T-cell (primary cell): ENCODE measurements around the gene RBP5. TPM values are rescaled to one million over a fixed set of nuclear protein-coding genes. Genes with fewer than 3 reads are reported as not detected.

Experiments
- ATAC-seq, 4 experiments: fragments of 200-7000 bp in 3 of 4; fragments of 150-1000 bp in 1 of 4; cut with Tn5 transposase; replicated peaks in 1 of 4; 1 replicate in 3 of 4; 2 replicates in 1 of 4; pipeline ENCODE4 v1.10.0; 2021; ENCODE audit warnings: moderate library complexity in 3 of 4, mild to moderate bottlenecking in 2 of 4, moderate number of reproducible peaks in 1 of 4
- CTCF ChIA-PET, 2 donors: fragments of 300-600 bp; sonication (Branson Sonifier 250); formaldehyde crosslinking; loops; one replicate each; lab custom pipeline; 2022; ENCODE audit warnings: antibody characterized with exemption in 2 of 2; lab: Charles Lee
- POLR2A ChIA-PET, 2 donors: fragments of 300-600 bp; sonication (Branson Sonifier 250); formaldehyde crosslinking; loops; one replicate each; lab custom pipeline; 2022; ENCODE audit warnings: antibody characterized with exemption in 2 of 2; lab: Charles Lee
- DNase-seq, 35 experiments: peaks; one replicate each; pipeline versions ENCODE4 v3.0.0 to v3.0.0-alpha.2; 2013 to 2023
- H3K27ac ChIP-seq: one replicate; pipeline ENCODE4 v1.5.1; 2013; ENCODE audit warnings: low read length
- H3K27me3 ChIP-seq, 2 experiments: replicated peaks in 1 of 2; 1 replicate in 1 of 2; 2 replicates in 1 of 2; pipeline versions ENCODE4 v1.6.1 to v1.7.0; 2013; ENCODE audit warnings: low read length in 1 of 2, mixed read lengths in 1 of 2; ENCODE audit not compliant: control insufficient read depth in 2 of 2, insufficient read depth in 2 of 2; ENCODE audit errors: extremely low read depth in 1 of 2
- H3K36me3 ChIP-seq, 2 donors: 1 replicate in 1 of 2; 2 replicates in 1 of 2; pipeline versions ENCODE4 v1.6.1 to v1.7.0; 2013; ENCODE audit warnings: low read length in 1 of 2; ENCODE audit not compliant: control insufficient read depth in 2 of 2, insufficient read depth in 1 of 2; ENCODE audit errors: extremely low read depth in 1 of 2
- H3K4me1 ChIP-seq, 2 experiments: 1 replicate in 1 of 2; 2 replicates in 1 of 2; pipeline versions ENCODE4 v1.6.1 to v1.7.0; 2013; ENCODE audit warnings: low read length in 2 of 2, mixed read lengths in 1 of 2; ENCODE audit not compliant: insufficient read depth in 2 of 2, control insufficient read depth in 1 of 2; ENCODE audit errors: extremely low read depth in 1 of 2
- H3K4me3 ChIP-seq, 2 donors: 1 replicate in 1 of 2; 2 replicates in 1 of 2; pipeline versions ENCODE4 v1.5.1 to v1.7.0; 2013; ENCODE audit warnings: mild to moderate bottlenecking in 2 of 2, low read length in 1 of 2, moderate library complexity in 1 of 2; ENCODE audit not compliant: control insufficient read depth in 1 of 2; ENCODE audit errors: extremely low read depth in 1 of 2
- H3K9me3 ChIP-seq: 2 replicates; pipeline ENCODE4 v1.7.0; 2013
- H3K27ac Mint-ChIP-seq, 2 donors: one replicate each; pipeline ENCODE4 v1.8.0; 2020 to 2021; ENCODE audit warnings: mild to moderate bottlenecking in 2 of 2, mixed read lengths in 2 of 2
- H3K27me3 Mint-ChIP-seq, 2 donors: one replicate each; pipeline ENCODE4 v1.8.0; 2021 to 2022; ENCODE audit warnings: mixed read lengths in 2 of 2
- H3K36me3 Mint-ChIP-seq: one replicate; pipeline ENCODE4 v1.8.0; 2021; ENCODE audit warnings: mixed read lengths
- H3K4me1 Mint-ChIP-seq, 3 donors: one replicate each; pipeline ENCODE4 v1.8.0; 2020 to 2022; ENCODE audit warnings: mixed read lengths in 3 of 3, mild to moderate bottlenecking in 1 of 3
- H3K4me3 Mint-ChIP-seq, 3 donors: one replicate each; pipeline ENCODE4 v1.8.0; 2020 to 2022; ENCODE audit warnings: mild to moderate bottlenecking in 3 of 3, mixed read lengths in 3 of 3, moderate library complexity in 3 of 3
- H3K9me3 Mint-ChIP-seq, 3 donors: one replicate each; pipeline ENCODE4 v1.8.0; 2020 to 2022; ENCODE audit warnings: mixed read lengths in 3 of 3
- WGBS: methylation state at CpG from one replicate; pipeline ENCODE4 v1.1.5; 2013; ENCODE audit warnings: missing lambda C conversion rate; ENCODE audit not compliant: insufficient coverage; 5-methylcytosine and 5-hydroxymethylcytosine counted together
- total RNA-seq, 35 experiments: library from RNA in 6 of 35; stranded (reverse) in 6 of 35; fragments of 120-200 nt in 1 of 35; gene quantifications; one replicate each; pipeline versions ENCODE4 v1.2.1 to v1.2.4 and lab custom pipeline; 2013 to 2026

The RBP5 gene
- total RNA-seq, 5 donors from 2014 or later (not counting 1 experiment from before 2014, with no cell fraction given) = 0.26 to 0.70 (median 0.59) TPM; not detected in 2

DNA sequence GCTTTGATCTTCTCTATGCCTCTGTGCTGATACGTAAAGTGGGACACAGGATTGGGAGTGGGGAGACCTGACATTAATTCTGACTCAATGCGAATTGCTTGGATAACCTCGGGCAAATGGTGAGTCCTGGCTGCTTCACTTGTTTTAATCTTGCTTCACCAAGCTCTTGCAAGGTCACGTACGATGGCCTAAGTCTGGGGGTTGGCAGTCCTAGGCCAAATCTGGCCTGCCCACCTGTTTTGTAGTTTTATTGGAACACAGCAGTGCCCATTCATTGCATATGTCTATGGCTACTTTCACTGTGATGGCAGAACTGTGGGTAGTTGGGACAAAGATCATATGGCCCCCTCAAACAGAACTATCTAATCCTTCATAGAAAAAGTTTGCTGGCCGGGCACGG, 14.9 kb upstream of the RBP5 start:
- Mint-ChIP-seq H3K27me3 (no peaks in the 10 kb centered on the region), H3K9me3 (no peaks in the 10 kb centered on the region), H3K27ac (peak overlapping the region in 1 of 2 donors; percentile 32), H3K36me3 (peaks cover 52% of the 10 kb centered on the region), H3K4me1 (peaks cover 0 to 10% (median 2%) of the 10 kb centered on the region in 3 donors), H3K4me3 (no peak overlapping the region)
- no peaks in the 10 kb centered on the region for H3K9me3 ChIP-seq
- H3K27ac ChIP-seq = no peak overlapping the region
- CTCF ChIA-PET = no interaction called here
- H3K4me3 ChIP-seq = no peak overlapping the region
- 100% methylated on average over 3 of the region's 7 CpGs for WGBS
- H3K4me1 ChIP-seq = no peaks in the 10 kb centered on the region
- no peaks in the 10 kb centered on the region for H3K27me3 ChIP-seq
- ATAC-seq = no peak
- H3K36me3 ChIP-seq = peaks cover 6 to 72% of the 10 kb centered on the region in 2 donors
- POLR2A ChIA-PET = interaction anchor here in 1 of 2 donors (0.6 kb wide), 1 partner anchor 1748 kb away, joined by 3 read pairs; no protein-coding TSS in a partner anchor
- no peak for DNase-seq

DNA sequence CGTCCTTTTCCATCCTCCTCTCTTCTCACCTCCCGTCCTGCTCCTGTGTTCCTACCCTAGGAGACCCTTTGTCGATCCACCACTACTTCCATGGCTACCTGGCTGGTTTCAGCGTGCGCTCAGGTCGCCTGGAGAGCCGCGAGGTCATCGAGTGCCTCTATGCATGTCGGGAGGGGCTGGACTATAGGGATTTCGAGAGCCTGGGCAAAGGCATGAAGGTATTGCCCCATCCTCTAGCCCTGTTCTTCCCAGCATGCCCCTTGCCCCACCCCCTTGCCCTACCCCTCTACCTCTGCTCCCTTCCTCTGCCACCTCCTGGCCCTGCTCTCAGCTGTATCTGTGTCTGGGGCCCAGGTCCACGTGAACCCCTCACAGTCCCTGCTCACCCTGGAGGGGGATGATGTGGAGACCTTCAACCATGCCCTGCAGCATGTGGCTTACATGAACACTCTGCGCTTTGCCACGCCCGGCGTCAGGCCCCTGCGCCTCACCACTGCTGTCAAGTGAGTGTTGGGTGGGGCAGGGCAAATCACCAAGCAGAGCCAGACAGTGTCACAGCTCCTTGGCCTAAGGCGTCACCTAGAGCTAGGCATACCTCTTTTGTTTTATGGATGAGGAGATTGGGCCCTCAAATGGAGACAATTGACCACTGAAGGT, 14.2 kb upstream of the RBP5 start:
- ATAC-seq (no peak), DNase-seq (no peak)
- Mint-ChIP-seq H3K27me3 (no peaks in the 10 kb centered on the region), H3K36me3 (peaks cover 51% of the 10 kb centered on the region), H3K4me3 (no peak overlapping the region), H3K27ac (no peak overlapping the region), H3K9me3 (no peaks in the 10 kb centered on the region), H3K4me1 (peaks cover 0 to 10% (median 2%) of the 10 kb centered on the region in 3 donors)
- H3K27me3 ChIP-seq = no peaks in the 10 kb centered on the region
- peaks cover 6 to 72% of the 10 kb centered on the region in 2 donors for H3K36me3 ChIP-seq
- H3K4me3 ChIP-seq = no peak overlapping the region
- no peaks in the 10 kb centered on the region for H3K9me3 ChIP-seq
- ChIA-PET POLR2A (interaction anchor here in 1 of 2 donors (0.6 kb wide), 1 partner anchor 1749 kb away, joined by 3 read pairs; no protein-coding TSS in a partner anchor), CTCF (interaction anchor here in 1 of 2 donors (0.5 to 1.1 kb wide), 3 partner anchors 21 to 495 kb away, joined by 3 to 7 read pairs (median 4); no protein-coding TSS in a partner anchor)
- H3K27ac ChIP-seq = no peak overlapping the region
- no peaks in the 10 kb centered on the region for H3K4me1 ChIP-seq
- 96% methylated on average over 12 of the region's 18 CpGs for WGBS

DNA sequence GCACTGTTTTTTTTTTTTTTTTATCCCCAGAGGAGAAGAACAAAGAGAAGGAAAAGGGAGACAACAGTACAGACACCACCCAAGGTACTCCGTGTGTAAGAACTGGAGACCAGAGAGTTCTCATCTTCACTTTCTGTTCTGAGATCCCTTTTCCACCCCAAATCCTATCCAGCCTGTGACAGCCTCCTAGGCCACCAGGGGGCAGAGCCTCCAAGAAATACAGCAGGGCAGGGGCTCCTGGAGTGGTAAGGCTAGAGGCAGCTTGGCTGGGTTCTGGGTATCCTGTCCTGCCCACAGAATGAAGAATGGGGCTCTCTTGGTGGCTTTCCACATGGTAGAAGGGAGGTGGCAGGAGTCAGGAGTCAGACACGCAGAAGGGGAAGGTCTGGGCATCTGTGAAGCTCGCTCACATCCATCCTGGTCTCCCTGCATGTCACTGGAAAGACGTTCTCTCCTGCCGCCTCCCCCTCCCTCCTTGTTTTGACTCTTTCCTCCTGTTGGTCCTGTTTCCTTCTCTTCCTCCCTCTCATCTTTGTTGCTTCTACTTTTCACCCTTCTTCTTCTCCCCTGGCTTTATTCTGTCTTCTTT, 13.5 kb upstream of the RBP5 start:
- Histone ChIP-seq H3K9me3 (no peaks in the 10 kb centered on the region), H3K4me3 (no peak overlapping the region), H3K36me3 (peaks cover 6 to 79% of the 10 kb centered on the region in 2 donors), H3K4me1 (no peaks in the 10 kb centered on the region), H3K27me3 (no peaks in the 10 kb centered on the region), H3K27ac (no peak overlapping the region)
- ChIA-PET CTCF (interaction anchor here in 1 of 2 donors (0.5 to 1.1 kb wide), 7 partner anchors 9 to 947 kb away, joined by 3 to 7 read pairs (median 3); no protein-coding TSS in a partner anchor), POLR2A (no interaction called here)
- peaks cover 0 to 10% (median 2%) of the 10 kb centered on the region in 3 donors for H3K4me1 Mint-ChIP-seq
- 97% methylated on average over 3 of the region's 5 CpGs for WGBS
- H3K9me3 Mint-ChIP-seq = no peaks in the 10 kb centered on the region
- no peak overlapping the region for H3K4me3 Mint-ChIP-seq
- H3K27ac Mint-ChIP-seq = peak overlapping the region in 1 of 2 donors; percentile 5
- peak; percentile 73 to 87 (median 79) for ATAC-seq
- H3K36me3 Mint-ChIP-seq = peaks cover 54% of the 10 kb centered on the region
- no peaks in the 10 kb centered on the region for H3K27me3 Mint-ChIP-seq
- peak in 32 of 35 experiments; percentile 25 to 65 (median 47) for DNase-seq

DNA sequence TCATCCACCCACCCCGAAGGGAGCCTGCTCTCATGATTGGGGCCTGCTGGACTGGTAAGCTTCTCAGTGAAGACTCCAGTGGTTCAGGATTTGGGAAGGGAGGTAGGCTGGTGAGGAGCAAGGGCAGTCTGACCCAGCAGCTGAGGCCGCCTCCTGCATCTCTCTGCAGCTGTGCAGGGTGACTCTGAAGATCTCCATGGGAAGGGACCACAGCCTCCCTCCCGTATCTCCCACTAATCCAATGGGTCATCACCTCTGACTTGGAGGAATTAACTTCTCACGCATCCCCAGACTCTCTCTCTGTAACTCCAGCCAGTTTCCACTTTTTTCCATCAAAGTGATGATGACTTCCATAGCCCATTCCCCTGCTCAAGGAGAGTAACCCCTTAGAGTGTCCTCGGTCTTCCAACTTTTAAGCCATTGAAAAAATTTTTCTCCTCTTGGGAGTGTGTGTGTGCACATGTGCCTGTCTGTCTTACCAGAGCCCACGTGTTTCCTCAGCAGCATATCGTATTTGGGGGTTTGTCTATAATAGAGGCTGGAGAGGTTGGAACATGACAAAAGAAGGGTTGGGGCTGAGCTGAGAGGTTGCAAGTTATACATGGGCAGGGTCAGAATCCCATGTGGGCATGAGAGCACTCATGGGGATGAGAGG, 12.8 kb upstream of the RBP5 start:
- H3K27ac Mint-ChIP-seq = no peak overlapping the region
- H3K9me3 Mint-ChIP-seq = no peaks in the 10 kb centered on the region
- POLR2A ChIA-PET = no interaction called here

DNA sequence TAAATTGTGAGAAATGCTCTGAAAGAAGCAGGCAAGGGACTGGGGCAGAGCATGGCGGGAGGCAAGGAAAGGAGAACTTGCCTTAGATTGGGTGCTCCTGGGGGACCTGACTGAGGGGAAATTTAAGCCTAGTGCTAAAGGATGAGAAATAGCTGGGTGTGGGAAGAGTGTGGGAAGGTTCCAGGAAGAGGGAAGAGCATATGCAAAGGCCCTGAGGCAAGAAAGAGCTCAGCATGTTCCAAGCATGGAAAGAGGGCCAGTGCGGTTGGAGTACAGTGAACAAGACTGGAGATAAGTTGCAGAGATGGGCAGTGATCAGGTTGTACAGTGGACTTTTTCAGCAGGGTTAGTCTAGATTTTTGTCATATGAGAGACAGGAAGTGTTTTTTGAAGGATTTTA, 10.5 kb upstream of the RBP5 start:
- peaks cover 0 to 10% (median 2%) of the 10 kb centered on the region in 3 donors for H3K4me1 Mint-ChIP-seq

More for the DNA sequence above, 12.8 kb upstream of the RBP5 start:
- Histone ChIP-seq H3K9me3 (no peaks in the 10 kb centered on the region), H3K27me3 (no peaks in the 10 kb centered on the region), H3K27ac (no peak overlapping the region), H3K36me3 (peaks cover 12 to 80% of the 10 kb centered on the region in 2 donors), H3K4me3 (no peak overlapping the region), H3K4me1 (no peaks in the 10 kb centered on the region)
- H3K36me3 Mint-ChIP-seq = peaks cover 52% of the 10 kb centered on the region
- WGBS = 100% methylated on average over 2 of the region's 7 CpGs
- H3K27me3 Mint-ChIP-seq = no peaks in the 10 kb centered on the region
- DNase-seq (no peak), ATAC-seq (no peak)
- CTCF ChIA-PET = interaction anchor here in 1 of 2 donors (0.6 to 1.1 kb wide), 6 partner anchors 10 to 947 kb away, joined by 3 to 4 read pairs (median 3); no protein-coding TSS in a partner anchor
- H3K4me3 Mint-ChIP-seq = no peak overlapping the region
- H3K4me1 Mint-ChIP-seq = peaks cover 0 to 10% (median 2%) of the 10 kb centered on the region in 3 donors

DNA sequence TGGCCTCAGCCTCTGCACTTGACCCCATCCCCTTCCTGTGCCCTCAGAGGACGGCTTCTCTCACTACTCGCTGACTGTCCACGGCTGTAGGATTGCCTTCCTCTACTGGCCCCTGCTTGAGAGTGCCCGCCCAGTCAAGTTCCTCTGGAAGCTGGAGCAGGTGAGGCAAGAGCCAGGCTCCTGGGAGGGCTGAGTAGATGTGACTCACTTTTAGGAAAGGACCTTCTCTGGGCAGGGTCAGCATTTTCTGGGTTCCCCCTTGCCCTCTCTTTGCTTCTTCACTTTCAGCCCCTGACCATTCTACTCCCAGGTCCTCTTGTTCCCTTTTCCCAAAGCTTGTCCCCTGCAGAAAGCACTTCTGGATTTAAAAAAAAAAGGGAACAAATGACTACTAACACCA, 9.2 kb upstream of the RBP5 start:
- no peak overlapping the region for H3K4me3 Mint-ChIP-seq
- Histone ChIP-seq H3K4me1 (no peaks in the 10 kb centered on the region), H3K36me3 (peaks cover 16 to 88% of the 10 kb centered on the region in 2 donors), H3K9me3 (no peaks in the 10 kb centered on the region), H3K4me3 (no peak overlapping the region), H3K27ac (no peak overlapping the region), H3K27me3 (no peaks in the 10 kb centered on the region)
- H3K27ac Mint-ChIP-seq = no peak overlapping the region
- peaks cover 2 to 10% (median 3%) of the 10 kb centered on the region in 3 donors for H3K4me1 Mint-ChIP-seq
- POLR2A ChIA-PET = no interaction called here
- CTCF ChIA-PET = no interaction called here
- no peak for DNase-seq
- ATAC-seq = no peak
- WGBS = 92% methylated on average over 2 of the region's 4 CpGs
- H3K27me3 Mint-ChIP-seq = no peaks in the 10 kb centered on the region
- no peaks in the 10 kb centered on the region for H3K9me3 Mint-ChIP-seq
- H3K36me3 Mint-ChIP-seq = peaks cover 61% of the 10 kb centered on the region

More for the DNA sequence above, 10.5 kb upstream of the RBP5 start:
- ATAC-seq (no peak), DNase-seq (no peak)
- Mint-ChIP-seq H3K9me3 (no peaks in the 10 kb centered on the region), H3K4me3 (no peak overlapping the region), H3K36me3 (peaks cover 65% of the 10 kb centered on the region), H3K27me3 (no peaks in the 10 kb centered on the region), H3K27ac (no peak overlapping the region)
- Histone ChIP-seq H3K4me1 (no peaks in the 10 kb centered on the region), H3K27me3 (no peaks in the 10 kb centered on the region), H3K4me3 (no peak overlapping the region), H3K9me3 (no peaks in the 10 kb centered on the region), H3K36me3 (peaks cover 19 to 85% of the 10 kb centered on the region in 2 donors), H3K27ac (no peak overlapping the region)
- POLR2A ChIA-PET = interaction anchor here in 1 of 2 donors (0.7 kb wide), 1 partner anchor 1956 kb away, joined by 19 read pairs; no protein-coding TSS in a partner anchor
- 100% methylated on average over 2 of the region's 2 CpGs for WGBS
- CTCF ChIA-PET = no interaction called here
